ENCODE measurements around the gene ARID1A. TPM values are rescaled to one million over a fixed set of nuclear protein-coding genes. Genes with fewer than 3 reads are reported as not detected.

Gene ARID1A
- total and polyA plus RNA-seq, 9 of the 15 experiments (the other 6 are each of a cell fraction or from before 2014, with no cell fraction given) = 8.3 to 88.3 (median 22.5) TPM

DNA sequence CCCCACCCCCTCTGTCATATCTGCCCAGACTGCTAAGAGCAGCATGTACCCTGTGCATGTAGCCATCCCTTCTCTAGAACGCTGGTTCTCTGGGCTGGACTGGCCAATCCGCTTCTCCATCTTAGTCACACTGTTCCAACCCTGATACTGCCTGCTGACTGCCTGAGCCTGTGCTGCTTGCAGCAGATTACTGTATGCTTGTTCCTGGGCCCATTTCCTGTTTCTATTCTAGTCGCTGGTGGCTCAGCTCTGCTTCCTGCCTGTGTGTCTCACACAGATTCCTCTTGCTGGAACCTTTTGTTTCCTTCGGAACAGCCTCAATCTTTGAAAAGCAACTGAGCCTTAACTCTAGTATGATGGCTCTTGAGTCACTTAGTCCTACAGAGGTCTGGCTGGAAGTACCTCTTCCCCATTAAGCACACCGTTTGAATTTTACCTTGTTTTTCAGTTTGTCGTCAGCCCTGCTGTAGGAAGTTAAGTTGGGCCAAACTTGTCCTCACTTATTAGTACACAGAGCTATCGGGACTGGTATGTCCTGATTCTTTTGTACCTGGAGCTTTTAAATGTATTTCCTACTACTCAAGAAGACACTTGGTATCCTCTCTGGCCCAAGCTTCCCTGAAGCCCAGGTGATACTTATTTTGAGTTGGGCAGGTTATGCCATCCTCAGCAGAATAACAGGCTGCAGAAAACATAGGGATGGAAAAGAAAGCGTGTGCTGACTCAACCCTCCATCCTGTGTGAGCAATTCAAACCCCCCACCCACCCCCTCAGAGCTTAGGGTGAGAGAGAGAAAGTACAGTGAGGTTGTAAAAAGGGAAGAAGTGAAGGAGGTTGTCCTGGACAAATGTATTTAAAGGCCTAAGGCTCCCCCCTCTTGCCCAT, 48.5 kb downstream of the ARID1A start (continued):
- peak; percentile 97 for TF ChIP-seq ETV6 (IDR thresholded peaks at IDR 0.05; ENCODE audit: borderline replicate concordance in 1 of 2, low read depth in 2 of 2, low read length in 1 of 2)
- TF ChIP-seq ETV6 (CRISPR knock-in tag; IDR thresholded peaks at IDR 0.05; ENCODE audit: borderline replicate concordance) = 0 out of 2 replicates have a peak, but pooled peaks have one; percentile 78
- peak; percentile 87 to 92 for TF ChIP-seq TRIM24 (IDR thresholded peaks at IDR 0.05)
- no peak for TF ChIP-seq ZNF551 (CRISPR knock-in tag; IDR thresholded peaks at IDR 0.05)
- TF ChIP-seq CBX5 (IDR thresholded peaks at IDR 0.05; ENCODE audit: borderline replicate concordance, low read depth) = peak; percentile 76
- TF ChIP-seq TAL1 (IDR thresholded peaks at IDR 0.05) = peak; percentile 77
- TF ChIP-seq, protein P1, sequence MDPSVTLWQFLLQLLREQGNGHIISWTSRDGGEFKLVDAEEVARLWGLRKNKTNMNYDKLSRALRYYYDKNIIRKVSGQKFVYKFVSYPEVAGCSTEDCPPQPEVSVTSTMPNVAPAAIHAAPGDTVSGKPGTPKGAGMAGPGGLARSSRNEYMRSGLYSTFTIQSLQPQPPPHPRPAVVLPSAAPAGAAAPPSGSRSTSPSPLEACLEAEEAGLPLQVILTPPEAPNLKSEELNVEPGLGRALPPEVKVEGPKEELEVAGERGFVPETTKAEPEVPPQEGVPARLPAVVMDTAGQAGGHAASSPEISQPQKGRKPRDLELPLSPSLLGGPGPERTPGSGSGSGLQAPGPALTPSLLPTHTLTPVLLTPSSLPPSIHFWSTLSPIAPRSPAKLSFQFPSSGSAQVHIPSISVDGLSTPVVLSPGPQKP (CRISPR knock-in tag; IDR thresholded peaks at IDR 0.05) = no peak
- TF ChIP-seq MCM7 (IDR thresholded peaks at IDR 0.05) = no peak
- no peak for TF ChIP-seq MIER1 (IDR thresholded peaks at IDR 0.05; ENCODE audit: low read depth)
- no peak for TF ChIP-seq ZNF140 (CRISPR knock-in tag; IDR thresholded peaks at IDR 0.05)
- no peak for TF ChIP-seq LCOR (CRISPR knock-in tag; IDR thresholded peaks at IDR 0.05)
- TF ChIP-seq, protein P2, sequence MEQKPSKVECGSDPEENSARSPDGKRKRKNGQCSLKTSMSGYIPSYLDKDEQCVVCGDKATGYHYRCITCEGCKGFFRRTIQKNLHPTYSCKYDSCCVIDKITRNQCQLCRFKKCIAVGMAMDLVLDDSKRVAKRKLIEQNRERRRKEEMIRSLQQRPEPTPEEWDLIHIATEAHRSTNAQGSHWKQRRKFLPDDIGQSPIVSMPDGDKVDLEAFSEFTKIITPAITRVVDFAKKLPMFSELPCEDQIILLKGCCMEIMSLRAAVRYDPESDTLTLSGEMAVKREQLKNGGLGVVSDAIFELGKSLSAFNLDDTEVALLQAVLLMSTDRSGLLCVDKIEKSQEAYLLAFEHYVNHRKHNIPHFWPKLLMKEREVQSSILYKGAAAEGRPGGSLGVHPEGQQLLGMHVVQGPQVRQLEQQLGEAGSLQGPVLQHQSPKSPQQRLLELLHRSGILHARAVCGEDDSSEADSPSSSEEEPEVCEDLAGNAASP (IDR thresholded peaks at IDR 0.05) = no peak
- TF ChIP-seq, protein P3, sequence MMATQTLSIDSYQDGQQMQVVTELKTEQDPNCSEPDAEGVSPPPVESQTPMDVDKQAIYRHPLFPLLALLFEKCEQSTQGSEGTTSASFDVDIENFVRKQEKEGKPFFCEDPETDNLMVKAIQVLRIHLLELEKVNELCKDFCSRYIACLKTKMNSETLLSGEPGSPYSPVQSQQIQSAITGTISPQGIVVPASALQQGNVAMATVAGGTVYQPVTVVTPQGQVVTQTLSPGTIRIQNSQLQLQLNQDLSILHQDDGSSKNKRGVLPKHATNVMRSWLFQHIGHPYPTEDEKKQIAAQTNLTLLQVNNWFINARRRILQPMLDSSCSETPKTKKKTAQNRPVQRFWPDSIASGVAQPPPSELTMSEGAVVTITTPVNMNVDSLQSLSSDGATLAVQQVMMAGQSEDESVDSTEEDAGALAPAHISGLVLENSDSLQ (IDR thresholded peaks at IDR 0.05) = peak; percentile 49
- TF ChIP-seq, protein P4, sequence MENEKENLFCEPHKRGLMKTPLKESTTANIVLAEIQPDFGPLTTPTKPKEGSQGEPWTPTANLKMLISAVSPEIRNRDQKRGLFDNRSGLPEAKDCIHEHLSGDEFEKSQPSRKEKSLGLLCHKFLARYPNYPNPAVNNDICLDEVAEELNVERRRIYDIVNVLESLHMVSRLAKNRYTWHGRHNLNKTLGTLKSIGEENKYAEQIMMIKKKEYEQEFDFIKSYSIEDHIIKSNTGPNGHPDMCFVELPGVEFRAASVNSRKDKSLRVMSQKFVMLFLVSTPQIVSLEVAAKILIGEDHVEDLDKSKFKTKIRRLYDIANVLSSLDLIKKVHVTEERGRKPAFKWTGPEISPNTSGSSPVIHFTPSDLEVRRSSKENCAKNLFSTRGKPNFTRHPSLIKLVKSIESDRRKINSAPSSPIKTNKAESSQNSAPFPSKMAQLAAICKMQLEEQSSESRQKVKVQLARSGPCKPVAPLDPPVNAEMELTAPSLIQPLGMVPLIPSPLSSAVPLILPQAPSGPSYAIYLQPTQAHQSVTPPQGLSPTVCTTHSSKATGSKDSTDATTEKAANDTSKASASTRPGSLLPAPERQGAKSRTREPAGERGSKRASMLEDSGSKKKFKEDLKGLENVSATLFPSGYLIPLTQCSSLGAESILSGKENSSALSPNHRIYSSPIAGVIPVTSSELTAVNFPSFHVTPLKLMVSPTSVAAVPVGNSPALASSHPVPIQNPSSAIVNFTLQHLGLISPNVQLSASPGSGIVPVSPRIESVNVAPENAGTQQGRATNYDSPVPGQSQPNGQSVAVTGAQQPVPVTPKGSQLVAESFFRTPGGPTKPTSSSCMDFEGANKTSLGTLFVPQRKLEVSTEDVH (IDR thresholded peaks at IDR 0.05; ENCODE audit: low read depth, partially characterized antibody) = peak; percentile 90
- no peak for TF ChIP-seq ZNF174 (CRISPR knock-in tag; IDR thresholded peaks at IDR 0.05)
- TF ChIP-seq MAFK (IDR thresholded peaks at IDR 0.05; ENCODE audit: low read length) = peak; percentile 25; the same call in 1 of the 2 replicates
- TF ChIP-seq, protein P5, sequence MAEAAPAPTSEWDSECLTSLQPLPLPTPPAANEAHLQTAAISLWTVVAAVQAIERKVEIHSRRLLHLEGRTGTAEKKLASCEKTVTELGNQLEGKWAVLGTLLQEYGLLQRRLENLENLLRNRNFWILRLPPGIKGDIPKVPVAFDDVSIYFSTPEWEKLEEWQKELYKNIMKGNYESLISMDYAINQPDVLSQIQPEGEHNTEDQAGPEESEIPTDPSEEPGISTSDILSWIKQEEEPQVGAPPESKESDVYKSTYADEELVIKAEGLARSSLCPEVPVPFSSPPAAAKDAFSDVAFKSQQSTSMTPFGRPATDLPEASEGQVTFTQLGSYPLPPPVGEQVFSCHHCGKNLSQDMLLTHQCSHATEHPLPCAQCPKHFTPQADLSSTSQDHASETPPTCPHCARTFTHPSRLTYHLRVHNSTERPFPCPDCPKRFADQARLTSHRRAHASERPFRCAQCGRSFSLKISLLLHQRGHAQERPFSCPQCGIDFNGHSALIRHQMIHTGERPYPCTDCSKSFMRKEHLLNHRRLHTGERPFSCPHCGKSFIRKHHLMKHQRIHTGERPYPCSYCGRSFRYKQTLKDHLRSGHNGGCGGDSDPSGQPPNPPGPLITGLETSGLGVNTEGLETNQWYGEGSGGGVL (CRISPR knock-in tag; IDR thresholded peaks at IDR 0.05) = no peak
- no peak for TF ChIP-seq NR1H2 (CRISPR knock-in tag; IDR thresholded peaks at IDR 0.05)
- no peak for TF ChIP-seq ZNF717 (CRISPR knock-in tag; IDR thresholded peaks at IDR 0.05)
- TF ChIP-seq NFRKB (IDR thresholded peaks at IDR 0.05; ENCODE audit: low read depth) = peak; percentile 56; the same call in 1 of the 2 replicates

Measured in K562 (cell line).